B cell (primary cell): ENCODE results near the gene ADGRD1. TPM values are rescaled to one million over a fixed set of nuclear protein-coding genes. Genes with fewer than 3 reads are reported as not detected.

Experiments
- ATAC-seq: fragments of 200-7000 bp; cut with Tn5 transposase; one replicate; pipeline ENCODE4 v1.10.0; 2021; ENCODE audit warnings: low read depth, mild to moderate bottlenecking, moderate number of reproducible peaks, moderate library complexity
- CTCF ChIA-PET: fragments of 350-600 bp; sonication (Branson Sonifier 250); formaldehyde crosslinking; loops from one replicate; lab custom pipeline; 2021; ENCODE audit warnings: antibody characterized with exemption, inconsistent platforms; lab: Charles Lee
- POLR2A ChIA-PET: fragments of 350-600 bp; sonication (Branson Sonifier 250); formaldehyde crosslinking; loops from one replicate; lab custom pipeline; 2021; ENCODE audit warnings: antibody characterized with exemption; lab: Charles Lee
- DNase-seq: peaks from one replicate; pipeline ENCODE4 v3.0.0; 2013
- H2AFZ ChIP-seq: 2 replicates; pipeline ENCODE4 v1.6.1; 2012; ENCODE audit warnings: mild to moderate bottlenecking, low read depth, low read length; ENCODE audit not compliant: insufficient read depth, poor library complexity, severe bottlenecking
- H3K27ac ChIP-seq, 2 donors: 1 replicate in 1 of 2; 2 replicates in 1 of 2; pipeline ENCODE4 v1.5.1; 2012 to 2013; ENCODE audit warnings: low read length in 2 of 2, mild to moderate bottlenecking in 2 of 2, moderate library complexity in 1 of 2
- H3K27me3 ChIP-seq, 4 experiments: fragments of 200-600 bp in 1 of 4; sonication (generic) in 1 of 4; replicated peaks in 1 of 4; 1 replicate in 2 of 4; 2 replicates in 2 of 4; pipeline versions ENCODE4 v1.6.1 to v1.7.0; 2013 to 2016; ENCODE audit warnings: low read length in 3 of 4, mild to moderate bottlenecking in 2 of 4, mixed read lengths in 1 of 4, moderate library complexity in 1 of 4; ENCODE audit not compliant: insufficient read depth in 4 of 4, control insufficient read depth in 3 of 4; ENCODE audit errors: control extremely low read depth in 1 of 4
- H3K36me3 ChIP-seq, 2 experiments: replicated peaks in 1 of 2; 1 replicate in 1 of 2; 2 replicates in 1 of 2; pipeline versions ENCODE4 v1.6.1 to v1.7.1; 2013; ENCODE audit warnings: low read length in 1 of 2; ENCODE audit not compliant: insufficient read depth in 2 of 2, control insufficient read depth in 1 of 2; ENCODE audit errors: control extremely low read depth in 1 of 2, extremely low read depth in 1 of 2
- H3K4me1 ChIP-seq, 2 donors: fragments of 200-600 bp in 1 of 2; sonication (generic) in 1 of 2; 1 replicate in 1 of 2; 2 replicates in 1 of 2; pipeline versions ENCODE4 v1.5.1 to v1.6.1; 2013 to 2017; ENCODE audit warnings: low read length in 2 of 2; ENCODE audit not compliant: control insufficient read depth in 2 of 2, insufficient read depth in 2 of 2
- H3K4me2 ChIP-seq: replicated peaks from 2 replicates; pipeline ENCODE3; 2012; ENCODE audit warnings: mild to moderate bottlenecking, low read depth, low read length; ENCODE audit not compliant: poor library complexity, severe bottlenecking
- H3K4me3 ChIP-seq, 5 experiments: fragments of 200-600 bp in 1 of 5; sonication (generic) in 1 of 5; 1 replicate in 3 of 5; 2 replicates in 2 of 5; pipeline versions ENCODE4 v1.5.1 to v1.7.0; 2011 to 2016; ENCODE audit warnings: low read length in 4 of 5, mild to moderate bottlenecking in 4 of 5, low read depth in 2 of 5, control low read depth in 1 of 5, moderate library complexity in 1 of 5; ENCODE audit not compliant: insufficient read depth in 1 of 5; ENCODE audit errors: control extremely low read depth in 1 of 5, extremely low read depth in 1 of 5
- H3K79me2 ChIP-seq: fragments of 200-600 bp; sonication (generic); one replicate; pipeline ENCODE4 v1.6.0; 2016; ENCODE audit warnings: low read length; ENCODE audit not compliant: control insufficient read depth, insufficient read depth
- H3K9ac ChIP-seq: fragments of 200-600 bp; sonication (generic); 2 replicates; pipeline ENCODE4 v1.6.1; 2017; ENCODE audit warnings: mild to moderate bottlenecking, low read length, moderate library complexity
- H3K9me3 ChIP-seq, 3 donors: one replicate each; pipeline versions ENCODE4 v1.6.1 to v1.7.1; 2013; ENCODE audit warnings: low read length in 2 of 3; ENCODE audit not compliant: control insufficient read depth in 2 of 3, insufficient read depth in 1 of 3; ENCODE audit errors: control extremely low read depth in 1 of 3
- H4K20me1 ChIP-seq: 2 replicates; pipeline ENCODE4 v1.6.0; 2012; ENCODE audit warnings: mild to moderate bottlenecking, low read length; ENCODE audit not compliant: insufficient read depth, control insufficient read depth, poor library complexity, severe bottlenecking
- H3K27ac Mint-ChIP-seq: one replicate; pipeline ENCODE4 v1.8.0; 2021; ENCODE audit warnings: mixed read lengths
- H3K27me3 Mint-ChIP-seq: one replicate; pipeline ENCODE4 v1.8.0; 2021; ENCODE audit warnings: mixed read lengths
- H3K4me1 Mint-ChIP-seq: one replicate; pipeline ENCODE4 v1.8.0; 2021; ENCODE audit warnings: mixed read lengths
- H3K4me3 Mint-ChIP-seq: one replicate; pipeline ENCODE4 v1.8.0; 2021; ENCODE audit warnings: mixed read lengths
- H3K9me3 Mint-ChIP-seq: one replicate; pipeline ENCODE4 v1.8.0; 2022; ENCODE audit warnings: mixed read lengths; ENCODE audit not compliant: insufficient read depth
- EZH2 ChIP-seq: IDR thresholded peaks from 2 replicates; pipeline ENCODE4 v1.6.1; 2012; ENCODE audit warnings: borderline replicate concordance, low read depth, mild to moderate bottlenecking, moderate library complexity, low read length; ENCODE audit not compliant: insufficient read depth, poor library complexity, severe bottlenecking
- WGBS: methylation state at CpG from one replicate; pipeline ENCODE4 v1.1.5; 2013; ENCODE audit warnings: missing lambda C conversion rate; ENCODE audit not compliant: insufficient coverage; 5-methylcytosine and 5-hydroxymethylcytosine counted together
- intact Hi-C: fragments of 100-400 bp; cut with micrococcal nuclease; formaldehyde crosslinking; loops from one replicate; pipeline ENCODE4 v1.10.0; 2022
- polyA plus RNA-seq: library from polyadenylated mRNA; depleted of rRNA; stranded (reverse); fragments of >200 nt; gene quantifications from 2 replicates; pipeline ENCODE4 v1.2.3, GENCODE V29; 2012
- total RNA-seq, 2 donors: library from RNA; stranded (reverse); fragments of 120-200 nt in 1 of 2; gene quantifications; 1 replicate in 1 of 2; 2 replicates in 1 of 2; pipeline versions ENCODE4 v1.2.3 to v1.2.4, GENCODE V29; 2013 to 2022
- TF ChIP-seq, protein P1 (sequence below): fragments of 200-600 bp; IDR thresholded peaks from one replicate; pipeline ENCODE4 v1.8.0; 2022; ENCODE audit warnings: antibody characterized with exemption, mild to moderate bottlenecking

The ADGRD1 gene
- total and polyA plus RNA-seq, 2 donors (not counting 1 experiment from before 2014, with no cell fraction given), result 1.1 to 2.2 TPM

DNA sequence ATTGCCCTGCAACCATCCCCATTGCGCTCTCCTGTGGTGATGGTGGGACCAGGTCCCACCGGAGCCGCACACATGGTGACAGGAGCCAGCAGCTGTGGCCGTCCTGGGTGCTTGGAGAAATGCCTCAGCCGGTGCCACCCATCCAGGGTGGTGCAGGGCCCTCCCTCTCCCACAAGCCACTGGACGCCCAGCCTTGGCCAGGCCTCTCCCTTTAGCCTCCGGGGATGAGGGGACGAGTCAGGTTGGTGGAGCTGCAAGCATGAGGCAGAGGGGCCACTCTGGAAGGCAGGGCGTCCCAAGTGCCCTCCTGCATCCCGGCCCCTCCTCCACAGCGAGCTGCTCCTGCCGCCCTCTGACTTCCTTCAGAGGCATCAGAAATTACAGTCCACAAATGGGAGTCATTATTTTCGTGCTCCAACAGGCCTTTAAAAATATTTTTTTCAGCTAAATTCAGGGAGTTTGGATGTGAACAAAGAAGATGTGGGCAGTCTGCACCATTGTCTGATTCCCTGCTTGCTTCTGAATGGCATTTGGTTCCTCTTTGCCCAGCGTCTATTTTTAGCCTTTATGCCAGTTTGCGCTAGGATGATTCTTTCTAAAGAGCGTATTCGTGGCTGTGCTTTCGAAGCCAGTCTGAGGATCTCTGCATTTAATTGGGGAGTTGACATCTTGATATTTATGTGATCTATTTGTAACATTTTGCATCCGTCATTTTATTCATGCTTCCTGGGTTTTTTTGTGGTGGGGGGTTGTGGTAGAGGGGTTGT lies 189.4 kb downstream of the ADGRD1 start:
- no peaks in the 10 kb centered on the region for H3K27me3 ChIP-seq
- no peaks in the 10 kb centered on the region for H3K4me1 ChIP-seq
- no peak overlapping the region for H3K4me2 ChIP-seq
- intact Hi-C loops, result no loop called here
- ChIA-PET CTCF (no interaction called here), POLR2A (no interaction called here)
- H3K4me3 Mint-ChIP-seq, result no peak overlapping the region
- H3K79me2 ChIP-seq, result no peaks in the 10 kb centered on the region
- no peak for TF ChIP-seq EZH2
- TF ChIP-seq, protein P1, sequence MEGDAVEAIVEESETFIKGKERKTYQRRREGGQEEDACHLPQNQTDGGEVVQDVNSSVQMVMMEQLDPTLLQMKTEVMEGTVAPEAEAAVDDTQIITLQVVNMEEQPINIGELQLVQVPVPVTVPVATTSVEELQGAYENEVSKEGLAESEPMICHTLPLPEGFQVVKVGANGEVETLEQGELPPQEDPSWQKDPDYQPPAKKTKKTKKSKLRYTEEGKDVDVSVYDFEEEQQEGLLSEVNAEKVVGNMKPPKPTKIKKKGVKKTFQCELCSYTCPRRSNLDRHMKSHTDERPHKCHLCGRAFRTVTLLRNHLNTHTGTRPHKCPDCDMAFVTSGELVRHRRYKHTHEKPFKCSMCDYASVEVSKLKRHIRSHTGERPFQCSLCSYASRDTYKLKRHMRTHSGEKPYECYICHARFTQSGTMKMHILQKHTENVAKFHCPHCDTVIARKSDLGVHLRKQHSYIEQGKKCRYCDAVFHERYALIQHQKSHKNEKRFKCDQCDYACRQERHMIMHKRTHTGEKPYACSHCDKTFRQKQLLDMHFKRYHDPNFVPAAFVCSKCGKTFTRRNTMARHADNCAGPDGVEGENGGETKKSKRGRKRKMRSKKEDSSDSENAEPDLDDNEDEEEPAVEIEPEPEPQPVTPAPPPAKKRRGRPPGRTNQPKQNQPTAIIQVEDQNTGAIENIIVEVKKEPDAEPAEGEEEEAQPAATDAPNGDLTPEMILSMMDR, result no peak
- H3K9me3 Mint-ChIP-seq, result no peaks in the 10 kb centered on the region
- no peak overlapping the region for H3K9ac ChIP-seq
- no peak overlapping the region for H3K27ac Mint-ChIP-seq
- H3K4me3 ChIP-seq, result no peak overlapping the region
- H3K9me3 ChIP-seq, result no peaks in the 10 kb centered on the region
- H2AFZ ChIP-seq, result no peak overlapping the region
- DNase-seq, result no peak
- ATAC-seq, result no peak
- no peak overlapping the region for H3K27ac ChIP-seq
- 29% methylated on average over 17 of the region's 19 CpGs for WGBS
- H3K4me1 Mint-ChIP-seq, result peaks cover 2% of the 10 kb centered on the region
- no peaks in the 10 kb centered on the region for H4K20me1 ChIP-seq
- H3K36me3 ChIP-seq, result no peaks in the 10 kb centered on the region
- peaks cover 7% of the 10 kb centered on the region for H3K27me3 Mint-ChIP-seq

DNA sequence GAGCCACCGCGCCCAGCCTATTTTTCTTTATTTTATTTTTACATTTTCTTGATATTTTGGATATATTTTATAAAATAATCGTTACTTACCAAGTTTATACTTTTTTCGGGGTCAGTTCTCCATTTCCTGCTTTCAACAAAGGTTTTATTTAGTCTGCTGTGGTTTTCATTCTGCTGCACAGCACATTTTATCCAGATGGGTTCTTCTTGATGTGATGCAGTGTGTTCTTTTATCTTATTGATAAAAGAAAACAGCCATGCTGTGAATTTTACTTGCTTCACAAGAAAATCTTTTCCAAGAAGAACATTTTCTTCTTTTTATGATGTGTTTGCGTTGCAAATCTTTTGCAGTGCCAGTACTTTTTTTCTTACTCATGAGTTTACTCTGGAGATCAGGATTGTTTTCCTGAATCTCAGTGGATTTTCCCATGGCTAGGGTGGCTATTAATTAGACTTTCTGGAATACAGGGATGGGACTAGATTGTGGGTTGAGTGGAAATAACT lies 192.5 kb downstream of the ADGRD1 start:
- no peak overlapping the region for H2AFZ ChIP-seq
- H3K27ac Mint-ChIP-seq, result no peak overlapping the region
- TF ChIP-seq, protein P1, result no peak
- TF ChIP-seq EZH2, result no peak

More for the DNA sequence above, 192.5 kb downstream of the ADGRD1 start:
- Histone ChIP-seq H3K4me3 (no peak overlapping the region), H3K9ac (no peak overlapping the region), H3K4me2 (no peak overlapping the region), H4K20me1 (no peaks in the 10 kb centered on the region), H3K36me3 (no peaks in the 10 kb centered on the region), H3K4me1 (no peaks in the 10 kb centered on the region), H3K27ac (no peak overlapping the region), H3K9me3 (no peaks in the 10 kb centered on the region), H3K27me3 (no peaks in the 10 kb centered on the region), H3K79me2 (no peaks in the 10 kb centered on the region)
- Mint-ChIP-seq H3K27me3 (peaks cover 20% of the 10 kb centered on the region), H3K9me3 (no peaks in the 10 kb centered on the region), H3K4me3 (no peak overlapping the region), H3K4me1 (peaks cover 3% of the 10 kb centered on the region)
- ATAC-seq, result no peak
- WGBS, result no CpG with 5 or more reads among the region's 5 CpGs
- ChIA-PET CTCF (no interaction called here), POLR2A (no interaction called here)
- intact Hi-C loops, result no loop called here
- no peak for DNase-seq
